OCI-LY1 (cell line): ENCODE measurements around the gene CNTNAP2.

ENCODE experiments used
- CTCF ChIP-seq: fragments of 200-600 bp; sonication (generic), shearing (Covaris generic); IDR thresholded peaks from 2 replicates; pipeline ENCODE4 v1.5.1; 2017; ENCODE audit warnings: mild to moderate bottlenecking, antibody characterized with exemption, low read length, moderate library complexity, mixed read lengths
- EZH2 ChIP-seq: fragments of 200-600 bp; sonication (generic), shearing (Covaris generic); IDR thresholded peaks from 2 replicates; pipeline ENCODE4 v1.8.0; 2017; ENCODE audit warnings: borderline replicate concordance, mixed run types, mild to moderate bottlenecking, antibody characterized with exemption, low read length, moderate library complexity, mixed read lengths

- TF ChIP-seq CTCF (no peak), EZH2 (no peak)
Observed at GRCh38 chr7:148330124-148330818, 2213.7 kb downstream of the CNTNAP2 start.
